Loucy (cell line): ENCODE data around the gene NPDC1.

ENCODE experiments used
- CTCF ChIP-seq: fragments of 200-600 bp; sonication (generic); conservative IDR thresholded peaks from 2 replicates; pipeline ENCODE4 v1.5.1; 2014; ENCODE audit warnings: mild to moderate bottlenecking, antibody characterized with exemption, low read length
- EZH2phosphoT487 ChIP-seq: fragments of 200-600 bp; IDR thresholded peaks from 2 replicates; pipeline ENCODE4 v1.6.1; 2018; ENCODE audit warnings: antibody characterized with exemption, mild to moderate bottlenecking, moderate library complexity, borderline replicate concordance

DNA sequence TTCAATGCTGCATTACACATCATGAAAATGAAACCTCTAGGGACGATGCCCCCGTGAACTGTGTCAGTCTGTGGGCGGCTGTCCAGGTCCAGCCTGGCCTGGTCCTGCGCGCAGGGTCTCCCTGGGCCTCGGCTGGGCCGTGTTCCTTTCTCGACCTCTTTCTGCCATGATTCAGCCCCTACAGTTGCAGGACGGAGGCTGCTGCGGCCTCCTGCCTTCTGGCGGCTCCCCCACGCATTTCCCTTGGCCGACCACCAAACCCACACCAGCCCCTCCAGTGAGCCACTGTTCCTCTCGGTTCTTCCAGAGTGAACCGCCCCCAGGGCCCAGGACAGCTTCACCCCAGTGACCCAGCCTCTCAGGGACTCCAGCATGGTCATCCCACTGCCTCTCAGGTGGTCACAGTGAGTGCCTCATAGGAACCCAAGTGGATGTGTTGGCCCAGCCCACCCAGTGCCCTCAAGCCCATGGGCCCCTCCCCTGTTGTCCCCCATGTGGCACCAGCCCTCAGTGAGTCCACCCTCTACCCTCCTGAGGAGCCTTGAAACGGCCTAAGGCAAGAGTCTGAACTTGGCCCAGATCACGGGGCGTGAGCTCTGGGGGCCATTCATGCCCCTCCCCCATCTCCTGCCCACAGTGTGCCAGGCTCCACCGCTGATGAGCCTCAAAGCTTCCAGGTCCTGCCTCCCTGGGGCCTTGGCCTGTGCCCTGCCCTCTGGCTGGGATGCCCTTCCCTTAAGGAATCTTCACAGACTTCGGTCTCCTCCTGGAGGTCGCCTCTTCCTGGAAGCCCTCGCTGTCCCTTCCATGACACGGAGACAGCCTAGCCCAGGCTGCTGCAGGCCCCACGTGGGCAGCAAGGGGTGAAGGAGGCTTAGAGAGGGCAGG lies 39.6 kb downstream of the NPDC1 start:
- TF ChIP-seq EZH2phosphoT487 (no peak), CTCF (no peak)
